Skeletal muscle tissue (tissue), 4 donors: Measurements from ENCODE around the gene MAPK12. TPM values are rescaled to one million over a fixed set of nuclear protein-coding genes. Genes with fewer than 3 reads are reported as not detected.
"Not testable (repeated sequence)": the region's sequence is repeated elsewhere in the genome, so short reads cannot be mapped to it uniquely, and the experiment has no call there.

ENCODE experiments used
- H3K27ac ChIP-seq: one replicate; pipeline ENCODE4 v1.7.0; 2013; ENCODE audit warnings: mild to moderate bottlenecking, low read depth, low read length, inconsistent platforms
- H3K27me3 ChIP-seq, 3 donors: one replicate each; pipeline ENCODE4 v1.7.0; 2013; ENCODE audit warnings: low read length in 3 of 3; ENCODE audit not compliant: control insufficient read depth in 3 of 3, insufficient read depth in 3 of 3
- H3K36me3 ChIP-seq, 3 donors: one replicate each; pipeline ENCODE4 v1.7.0; 2013; ENCODE audit warnings: low read length in 3 of 3; ENCODE audit not compliant: control insufficient read depth in 3 of 3, insufficient read depth in 3 of 3
- H3K4me1 ChIP-seq, 3 donors: one replicate each; pipeline ENCODE4 v1.7.0; 2013; ENCODE audit warnings: low read length in 3 of 3, mild to moderate bottlenecking in 3 of 3; ENCODE audit not compliant: control insufficient read depth in 3 of 3, insufficient read depth in 3 of 3
- H3K4me3 ChIP-seq, 3 donors: one replicate each; pipeline ENCODE4 v1.7.0; 2013; ENCODE audit warnings: low read length in 3 of 3
- H3K9ac ChIP-seq, 3 donors: one replicate each; pipeline ENCODE4 v1.7.0; 2013; ENCODE audit warnings: low read length in 3 of 3, mild to moderate bottlenecking in 3 of 3, moderate library complexity in 2 of 3, low read depth in 1 of 3
- H3K9me3 ChIP-seq, 3 donors: one replicate each; pipeline ENCODE4 v1.7.0; 2013; ENCODE audit warnings: low read length in 3 of 3; ENCODE audit not compliant: control insufficient read depth in 3 of 3
- total RNA-seq: library from RNA; depleted of rRNA; stranded (reverse); fragments of >200 nt; gene quantifications from one replicate; pipeline ENCODE4 v1.2.3, GENCODE V29; 2014
- donor health status: Osteomylitis.

The MAPK12 gene
- total RNA-seq, 1 donor from 2014 or later, result 18.8 TPM

- H3K9me3 ChIP-seq, result no peaks in the 10 kb centered on the region
- H3K4me1 ChIP-seq, result peaks cover 18 to 35% (median 35%) of the 10 kb centered on the region in 3 donors
- H3K27ac ChIP-seq, result no peak overlapping the region
- no peak overlapping the region for H3K9ac ChIP-seq
- no peaks in the 10 kb centered on the region for H3K27me3 ChIP-seq
- peaks cover 38 to 53% (median 39%) of the 10 kb centered on the region in 3 donors for H3K36me3 ChIP-seq
- H3K4me3 ChIP-seq, result no peak overlapping the region
Measured at GRCh38 chr22:50207383-50208140, 53.9 kb downstream of the MAPK12 start.

DNA sequence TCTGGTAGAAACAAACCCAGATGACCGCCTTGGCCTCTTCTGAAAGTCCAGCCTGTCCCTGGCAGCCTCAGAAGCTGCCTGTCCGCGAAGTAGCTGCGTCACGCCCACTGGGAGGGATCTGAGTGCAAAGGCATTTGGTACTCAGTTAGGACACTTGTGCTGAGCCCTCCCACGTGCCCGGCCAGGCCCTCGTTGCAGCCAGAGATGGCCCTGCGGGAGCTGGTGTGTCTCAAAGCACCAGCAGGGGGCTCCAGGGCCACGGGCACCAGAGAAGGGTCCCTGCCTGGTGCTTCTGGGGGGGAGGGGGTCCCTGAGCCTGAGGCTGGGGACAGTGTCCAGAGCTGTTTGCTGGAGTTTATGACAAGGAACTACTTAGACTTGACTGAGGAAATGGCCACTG lies 54.9 kb downstream of the MAPK12 start:
- peak overlapping the region in 1 of 3 donors; percentile 57 for H3K9ac ChIP-seq
- H3K4me1 ChIP-seq, result peaks cover 26 to 43% (median 42%) of the 10 kb centered on the region in 3 donors
- no peak overlapping the region for H3K27ac ChIP-seq
- no peak overlapping the region for H3K4me3 ChIP-seq
- no peaks in the 10 kb centered on the region for H3K27me3 ChIP-seq
- no peaks in the 10 kb centered on the region for H3K9me3 ChIP-seq
- peaks cover 35 to 48% (median 36%) of the 10 kb centered on the region in 3 donors for H3K36me3 ChIP-seq

DNA sequence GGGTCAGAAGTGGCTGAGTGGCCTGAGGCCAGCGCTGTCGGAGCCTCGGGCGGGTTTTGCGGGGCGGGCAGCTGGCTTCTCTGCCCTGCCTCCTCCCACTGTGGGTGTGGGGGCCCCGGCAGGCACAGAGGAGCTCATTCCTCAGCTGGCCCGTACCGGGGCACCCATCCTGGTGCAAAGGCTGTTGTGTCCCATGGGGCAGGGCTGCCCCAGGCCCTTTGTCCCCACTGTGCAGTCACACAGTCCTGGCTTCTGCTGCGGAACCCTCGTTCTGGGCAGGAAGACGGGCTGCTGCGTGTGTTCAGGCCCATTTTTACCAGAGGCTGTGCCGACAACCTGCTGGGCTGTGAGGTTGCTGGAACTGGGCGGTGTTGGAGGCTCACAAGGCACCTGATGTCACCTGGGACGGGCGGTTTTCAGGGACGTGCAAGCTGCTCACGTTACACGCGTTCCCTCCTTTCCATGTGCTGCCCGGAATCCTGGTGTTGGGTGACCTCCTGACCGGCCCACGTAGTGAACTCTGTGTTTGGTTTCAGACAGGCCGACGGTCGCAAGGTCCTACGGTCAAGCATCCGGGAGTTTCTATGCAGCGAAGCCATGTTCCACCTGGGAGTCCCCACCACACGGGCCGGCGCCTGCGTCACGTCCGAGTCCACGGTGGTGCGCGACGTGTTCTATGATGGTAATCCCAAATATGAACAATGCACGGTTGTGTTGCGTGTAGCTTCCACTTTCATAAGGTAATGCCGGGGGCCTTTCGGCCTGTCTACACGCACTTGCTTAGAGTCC lies 55.5 kb downstream of the MAPK12 start:
- no peak overlapping the region for H3K27ac ChIP-seq
- H3K4me3 ChIP-seq, result no peak overlapping the region

DNA sequence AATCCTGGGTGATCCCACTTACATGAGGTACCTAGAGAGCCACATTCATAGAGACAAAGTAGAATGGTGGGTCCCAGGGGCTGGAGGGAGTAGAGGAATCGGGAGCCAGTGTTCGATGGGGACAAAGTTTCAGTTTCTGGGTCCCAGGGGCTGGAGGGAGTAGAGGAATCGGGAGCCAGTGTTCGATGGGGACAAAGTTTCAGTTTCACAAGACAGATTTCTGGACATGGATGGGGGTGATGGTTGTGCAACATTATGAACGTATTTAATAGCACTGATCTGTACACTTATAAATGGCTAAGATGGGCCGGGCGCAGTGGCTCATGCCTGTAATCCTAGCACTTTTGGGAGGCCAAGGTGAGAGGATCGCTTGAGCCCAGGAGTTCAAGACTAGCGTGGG lies 56.5 kb downstream of the MAPK12 start:
- Histone ChIP-seq H3K4me1 (peaks cover 30 to 46% (median 45%) of the 10 kb centered on the region in 3 donors), H3K36me3 (peaks cover 22 to 32% (median 23%) of the 10 kb centered on the region in 3 donors)
- not testable (repeated sequence) for H3K27me3 ChIP-seq, H3K27ac ChIP-seq, H3K9ac ChIP-seq, H3K9me3 ChIP-seq, H3K4me3 ChIP-seq

More for the DNA sequence above, 55.5 kb downstream of the MAPK12 start:
- no peaks in the 10 kb centered on the region for H3K27me3 ChIP-seq
- peaks cover 27 to 44% (median 43%) of the 10 kb centered on the region in 3 donors for H3K4me1 ChIP-seq
- peak overlapping the region in 1 of 3 donors; percentile 57 for H3K9ac ChIP-seq
- peaks cover 30 to 42% (median 32%) of the 10 kb centered on the region in 3 donors for H3K36me3 ChIP-seq
- H3K9me3 ChIP-seq, result no peaks in the 10 kb centered on the region

DNA sequence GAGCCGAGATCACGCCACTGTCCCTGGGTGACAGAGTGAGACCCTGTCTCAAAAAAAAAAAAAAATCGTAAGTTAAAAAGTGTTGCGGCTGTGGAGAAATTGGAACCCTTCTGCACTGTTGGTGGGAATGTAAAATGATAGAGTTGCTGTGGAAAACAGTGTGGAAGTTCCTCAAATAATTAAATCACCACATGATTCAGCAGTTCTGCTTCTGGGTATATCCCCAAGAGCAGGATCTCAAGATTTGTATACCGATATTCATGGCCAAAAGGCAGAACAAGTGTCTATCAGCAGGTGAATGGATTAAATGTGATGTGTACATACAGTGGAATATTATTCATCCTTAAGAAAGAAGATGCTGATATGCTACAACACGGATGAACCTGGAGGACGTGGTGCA lies 56.9 kb downstream of the MAPK12 start:
- peaks cover 20 to 31% (median 22%) of the 10 kb centered on the region in 3 donors for H3K36me3 ChIP-seq
- H3K27ac ChIP-seq, result no peak overlapping the region
- peaks cover 34 to 50% (median 49%) of the 10 kb centered on the region in 3 donors for H3K4me1 ChIP-seq
- H3K4me3 ChIP-seq, result no peak overlapping the region
- no peak overlapping the region for H3K9ac ChIP-seq
- no peaks in the 10 kb centered on the region for H3K9me3 ChIP-seq
- no peaks in the 10 kb centered on the region for H3K27me3 ChIP-seq

GRCh38 chr22:50203288-50203687 lies 58.2 kb downstream of the MAPK12 start:
- Histone ChIP-seq H3K36me3 (peaks cover 15 to 24% (median 18%) of the 10 kb centered on the region in 3 donors), H3K27ac (no peak overlapping the region), H3K4me1 (peaks cover 36 to 50% (median 44%) of the 10 kb centered on the region in 3 donors), H3K27me3 (no peaks in the 10 kb centered on the region), H3K9ac (no peak overlapping the region), H3K4me3 (no peak overlapping the region), H3K9me3 (no peaks in the 10 kb centered on the region)

Other genes with a start within 250 kb of the MAPK12 start
- gene IL17REL, start 248.9 kb downstream of the MAPK12 start, total RNA-seq, result not detected
- not detected for gene TTLL8, start 203.4 kb downstream of the MAPK12 start, total RNA-seq
- 0.52 TPM for gene MLC1, start 176.3 kb downstream of the MAPK12 start, total RNA-seq
- gene MOV10L1, start 171.7 kb downstream of the MAPK12 start, total RNA-seq, result 2.1 TPM
- gene PANX2, start 91.0 kb downstream of the MAPK12 start, total RNA-seq, result not detected
- 4.7 TPM for gene TRABD, start 75.8 kb downstream of the MAPK12 start, total RNA-seq
- gene SELENOO, start 60.7 kb downstream of the MAPK12 start, total RNA-seq, result 4.7 TPM
- 17.2 TPM for gene TUBGCP6, start 16.7 kb downstream of the MAPK12 start, total RNA-seq
- gene HDAC10, start 10.4 kb downstream of the MAPK12 start, total RNA-seq, result 8.9 TPM
- gene MAPK11, start 8.7 kb upstream of the MAPK12 start, total RNA-seq, result 3.1 TPM
- gene PLXNB2, start 46.0 kb upstream of the MAPK12 start, total RNA-seq, result 48.5 TPM
- 1.0 TPM for gene DENND6B, start 65.3 kb upstream of the MAPK12 start, total RNA-seq
- 28.2 TPM for gene PPP6R2, start 81.6 kb upstream of the MAPK12 start, total RNA-seq
- 30.8 TPM for gene SBF1, start 213.4 kb upstream of the MAPK12 start, total RNA-seq
- gene ADM2, start 219.9 kb upstream of the MAPK12 start, total RNA-seq, result under 0.01 TPM
- gene MIOX, start 225.2 kb upstream of the MAPK12 start, total RNA-seq, result not detected
- gene LMF2, start 246.0 kb upstream of the MAPK12 start, total RNA-seq, result 12.5 TPM
- 34.4 TPM for gene NCAPH2, start 246.5 kb upstream of the MAPK12 start, total RNA-seq